COLO668 (cell line): ENCODE data around the gene TFF3.

ENCODE experiments used
- DNase-seq: peaks from one replicate; lab custom pipeline; 2025; ENCODE audit not compliant: unreplicated experiment; lab: John Stamatoyannopoulos, UW

The TFF3 gene

DNA sequence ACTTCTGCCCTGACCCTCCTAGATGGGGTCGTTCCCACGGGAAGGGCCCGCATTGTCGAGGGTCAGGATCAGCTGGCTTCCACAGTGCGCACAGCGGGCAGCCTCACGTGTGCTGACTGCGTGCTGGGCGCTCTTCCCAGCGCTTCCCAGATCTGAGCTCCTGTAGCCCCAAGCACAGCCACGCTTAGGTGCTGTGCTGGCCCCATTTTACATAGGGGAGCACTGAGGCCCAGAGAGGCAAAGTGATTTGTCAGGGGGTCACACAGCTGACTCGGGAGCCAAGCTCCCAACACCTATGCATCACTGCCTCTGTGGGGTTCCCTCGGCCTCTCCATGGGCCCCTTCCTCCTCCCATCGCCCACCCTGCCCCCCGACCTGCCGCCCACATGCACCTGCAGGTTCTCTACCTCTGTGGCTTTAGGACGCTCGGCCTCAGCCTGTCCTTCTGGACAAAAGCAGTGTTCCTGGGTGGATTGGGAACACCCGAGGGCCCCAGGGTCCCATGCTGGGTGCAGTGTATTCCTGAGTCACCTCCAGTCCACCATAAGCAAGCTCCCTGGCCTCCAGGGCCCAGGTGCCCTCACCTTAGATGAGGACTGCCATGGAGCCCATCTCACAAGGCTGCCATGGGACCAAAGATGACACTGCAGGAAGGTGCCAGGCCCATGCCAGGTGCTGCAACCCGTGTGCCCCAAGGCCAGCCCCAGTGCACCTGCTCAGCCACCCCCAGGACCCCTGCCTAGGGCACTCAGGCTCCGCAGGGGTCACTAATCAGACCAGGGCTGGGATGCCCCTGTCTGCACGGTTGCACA, 23.3 kb downstream of the TFF3 start:
- no peak for DNase-seq

DNA sequence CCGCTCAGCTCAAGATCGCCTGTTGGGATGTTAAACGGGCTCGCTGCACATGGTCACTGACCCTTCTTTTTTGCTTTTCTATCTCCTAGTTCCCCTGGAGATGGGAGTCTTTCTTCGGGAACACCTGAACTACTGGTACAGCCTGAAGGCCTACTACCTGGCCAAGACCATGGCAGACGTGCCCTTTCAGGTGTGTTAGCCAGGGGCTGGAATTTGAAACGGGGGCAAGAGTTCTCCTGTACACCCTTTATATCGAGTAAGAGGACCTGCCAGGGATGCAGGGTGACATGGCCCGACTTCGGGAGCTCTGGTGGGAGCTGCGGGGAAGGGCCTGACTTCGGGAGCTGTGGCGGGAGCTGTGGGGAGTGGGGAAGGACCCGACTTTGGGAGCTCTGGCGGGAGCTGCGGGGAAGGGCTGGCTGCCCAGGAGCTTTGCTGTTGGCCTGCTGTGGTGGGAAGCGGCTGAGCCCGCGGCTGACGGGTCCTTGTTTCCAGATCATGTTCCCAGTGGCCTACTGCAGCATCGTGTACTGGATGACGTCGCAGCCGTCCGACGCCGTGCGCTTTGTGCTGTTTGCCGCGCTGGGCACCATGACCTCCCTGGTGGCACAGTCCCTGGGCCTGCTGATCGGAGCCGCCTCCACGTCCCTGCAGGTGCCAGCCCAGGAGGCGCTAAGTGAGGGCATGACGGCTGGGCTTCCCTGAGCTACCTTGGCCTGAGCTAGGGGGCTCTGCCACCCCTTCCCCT, 24.0 kb downstream of the TFF3 start:
- DNase-seq: no peak

DNA sequence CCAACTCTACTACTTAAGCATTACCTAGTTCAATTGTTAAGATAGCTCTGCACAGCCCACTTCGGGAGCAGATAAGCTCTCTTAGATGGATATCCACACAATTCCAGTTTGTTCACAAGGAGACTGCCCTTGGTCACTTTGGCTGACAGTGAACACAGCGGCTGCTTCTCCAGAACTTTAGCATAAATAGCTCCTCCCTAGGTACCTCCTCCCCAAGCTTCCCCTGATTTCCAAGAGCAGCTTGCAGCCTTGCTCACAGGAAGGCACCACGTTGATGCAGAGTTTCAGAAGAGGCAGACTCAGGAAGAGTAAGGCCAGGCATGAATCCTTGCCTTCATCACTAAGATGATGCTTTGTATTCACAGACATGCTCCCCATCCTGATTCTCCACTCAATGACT, 24.7 kb downstream of the TFF3 start:
- no peak for DNase-seq

DNA sequence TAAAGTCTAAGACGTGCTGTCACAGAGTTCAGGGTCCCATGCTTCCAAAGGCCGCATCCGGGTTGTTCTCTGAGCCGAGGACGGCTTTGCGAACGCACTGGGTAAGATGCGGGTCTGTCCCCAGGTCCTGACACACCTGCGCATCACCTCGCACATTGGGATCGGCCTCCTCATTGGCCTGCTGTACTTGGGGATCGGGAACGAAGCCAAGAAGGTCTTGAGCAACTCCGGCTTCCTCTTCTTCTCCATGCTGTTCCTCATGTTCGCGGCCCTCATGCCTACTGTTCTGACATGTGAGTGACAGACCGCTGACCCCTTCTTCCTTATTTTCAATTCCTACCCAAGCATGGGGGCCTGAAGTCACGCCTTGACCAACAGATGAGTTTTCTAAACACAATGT, 25.3 kb downstream of the TFF3 start:
- DNase-seq: no peak

DNA sequence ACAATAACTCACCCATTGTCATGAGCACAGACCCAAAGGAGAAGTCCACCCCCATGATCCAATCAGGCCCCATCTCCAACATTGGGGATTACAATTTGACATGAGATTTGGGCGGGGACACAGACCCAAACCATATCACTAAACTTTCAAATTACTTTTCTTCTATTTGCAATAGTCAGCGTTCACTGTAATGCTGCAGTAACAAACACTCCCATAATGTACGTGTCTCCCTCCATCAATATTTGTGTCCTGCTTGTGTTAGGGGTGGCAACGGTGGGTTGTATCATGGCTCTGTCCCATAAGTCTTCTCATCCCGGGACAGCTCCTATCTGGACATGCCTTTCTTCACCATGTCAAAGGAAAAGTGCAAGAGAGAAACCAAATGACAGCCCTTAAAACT, 26.2 kb downstream of the TFF3 start:
- DNase-seq: no peak

DNA sequence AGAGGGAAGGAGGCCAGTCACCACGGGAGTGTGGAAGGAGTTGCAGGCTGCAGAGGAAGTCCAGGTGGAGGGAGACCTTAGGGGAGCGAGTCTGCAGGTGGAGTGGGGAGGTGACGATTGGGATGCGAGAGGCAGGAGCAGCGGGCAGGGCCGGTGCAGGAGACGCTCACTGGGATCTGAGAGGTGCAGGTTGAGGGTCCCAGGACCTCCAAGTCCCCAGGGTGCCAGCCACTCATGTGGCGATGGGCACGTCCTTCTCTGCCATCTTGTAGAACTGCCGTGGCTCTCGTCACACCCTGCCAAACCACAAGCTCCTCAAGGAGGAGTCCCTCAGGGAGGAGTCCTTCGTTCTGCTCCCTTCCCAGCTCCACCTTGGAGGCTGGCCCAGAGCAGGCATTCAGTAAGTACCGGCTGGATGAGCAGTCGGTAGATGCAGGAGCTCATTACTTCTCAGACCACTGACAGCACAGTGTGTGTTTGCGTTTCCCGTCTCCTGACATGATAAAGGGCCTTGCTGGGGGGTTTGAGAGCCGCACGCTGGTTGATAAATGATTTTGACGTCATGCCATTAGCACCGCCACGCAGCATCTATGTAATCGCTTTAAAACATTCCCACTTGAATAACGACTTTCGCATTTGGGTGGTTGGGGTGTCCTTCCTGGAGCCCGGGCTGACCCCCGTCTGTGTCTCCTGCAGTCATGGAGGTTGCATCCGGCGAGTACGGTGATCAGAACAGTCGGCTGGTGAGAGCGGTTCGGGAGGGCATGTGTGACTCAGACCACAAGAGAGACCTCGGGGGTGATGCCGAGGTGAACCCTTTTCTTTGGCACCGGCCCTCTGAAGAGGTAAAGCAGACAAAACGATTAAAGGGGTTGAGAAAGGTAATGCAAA, 27.8 kb downstream of the TFF3 start:
- no peak for DNase-seq

DNA sequence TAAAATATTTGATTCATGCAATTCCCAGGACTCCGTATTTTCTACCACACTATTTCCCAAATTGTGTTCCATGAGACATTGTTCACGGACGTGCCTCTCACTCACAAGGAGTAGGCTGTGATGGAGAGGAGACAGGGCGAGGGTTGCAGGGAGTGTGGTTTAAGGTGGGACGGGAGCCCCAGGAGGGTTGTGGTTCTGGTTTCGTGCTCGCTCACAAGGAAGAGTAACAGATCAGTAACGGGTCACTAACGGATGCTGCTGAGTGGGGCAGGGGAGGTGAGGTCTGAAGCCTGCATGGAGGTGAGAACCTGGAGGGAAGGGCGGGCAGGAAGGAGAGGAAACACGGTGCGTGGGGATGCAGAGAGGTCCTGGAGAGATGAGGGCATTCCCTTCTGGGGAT, 28.8 kb downstream of the TFF3 start:
- no peak for DNase-seq

DNA sequence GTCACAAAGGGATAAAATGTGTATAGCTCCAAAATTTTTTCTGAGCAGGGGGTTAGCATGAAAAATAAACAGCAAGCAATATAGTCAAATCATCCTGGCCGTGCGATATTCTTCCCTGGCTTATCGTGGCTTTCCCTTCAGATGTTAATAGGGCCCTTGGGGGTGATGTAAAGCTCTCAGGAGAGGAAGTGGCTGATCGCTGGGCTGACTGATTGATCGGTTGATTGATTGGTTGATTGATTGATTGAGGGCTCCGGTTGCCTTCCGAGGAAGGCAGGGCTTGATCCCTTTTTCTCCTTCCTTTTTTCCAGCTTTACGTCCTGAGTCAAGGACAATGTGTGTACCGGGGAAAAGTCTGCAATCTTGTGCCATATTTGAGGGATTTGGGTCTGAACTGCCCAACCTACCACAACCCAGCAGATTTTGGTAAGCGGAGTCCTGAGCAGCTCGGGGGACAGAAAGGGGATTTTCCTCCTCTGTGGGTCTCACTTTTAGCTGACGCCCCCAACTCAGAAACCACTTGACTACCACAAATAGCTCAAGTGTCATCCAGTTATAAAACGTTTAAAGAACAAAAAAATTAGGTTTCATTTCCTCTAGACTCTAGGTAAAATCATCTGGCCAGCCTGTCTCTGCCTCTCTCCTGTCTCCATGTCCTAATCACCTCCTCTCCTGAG, 29.5 kb downstream of the TFF3 start:
- no peak for DNase-seq

DNA sequence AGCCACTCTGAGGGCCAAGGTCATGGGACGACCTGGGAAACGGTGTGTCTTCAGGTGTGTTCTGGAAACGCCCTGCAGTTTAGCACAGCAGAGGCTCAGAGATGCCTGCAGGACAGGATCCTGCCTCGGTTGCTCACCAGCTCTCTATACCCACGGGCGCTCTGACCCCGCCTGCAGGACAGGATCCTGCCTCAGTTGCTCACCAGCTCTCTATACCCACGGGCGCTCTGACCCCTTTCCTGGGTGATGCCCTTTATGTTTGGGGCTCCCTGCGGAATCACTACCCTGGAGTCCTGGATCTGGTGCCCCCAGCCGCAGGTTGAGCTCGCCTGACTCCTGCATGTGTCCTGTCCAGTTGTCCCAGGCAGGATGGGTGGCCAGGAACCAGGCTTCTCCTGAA, 32.5 kb downstream of the TFF3 start:
- no peak for DNase-seq

DNA sequence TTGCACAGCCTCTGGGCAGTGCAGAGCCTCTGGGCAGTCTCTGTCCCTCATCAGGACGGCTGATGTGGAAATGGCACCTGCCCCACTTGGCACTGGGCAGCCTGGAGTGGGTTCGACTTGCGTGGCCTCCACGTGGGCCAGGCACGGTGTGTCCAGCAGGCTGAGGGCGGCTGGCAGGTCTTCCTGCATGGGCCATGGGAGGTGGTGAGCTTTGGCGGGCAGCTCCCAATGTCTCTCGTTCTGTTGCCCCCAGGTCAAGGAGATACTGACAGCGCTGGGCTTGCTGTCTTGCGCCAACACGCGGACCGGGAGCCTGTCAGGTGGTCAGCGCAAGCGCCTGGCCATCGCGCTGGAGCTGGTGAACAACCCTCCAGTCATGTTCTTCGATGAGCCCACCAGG, 33.2 kb downstream of the TFF3 start:
- no peak for DNase-seq

DNA sequence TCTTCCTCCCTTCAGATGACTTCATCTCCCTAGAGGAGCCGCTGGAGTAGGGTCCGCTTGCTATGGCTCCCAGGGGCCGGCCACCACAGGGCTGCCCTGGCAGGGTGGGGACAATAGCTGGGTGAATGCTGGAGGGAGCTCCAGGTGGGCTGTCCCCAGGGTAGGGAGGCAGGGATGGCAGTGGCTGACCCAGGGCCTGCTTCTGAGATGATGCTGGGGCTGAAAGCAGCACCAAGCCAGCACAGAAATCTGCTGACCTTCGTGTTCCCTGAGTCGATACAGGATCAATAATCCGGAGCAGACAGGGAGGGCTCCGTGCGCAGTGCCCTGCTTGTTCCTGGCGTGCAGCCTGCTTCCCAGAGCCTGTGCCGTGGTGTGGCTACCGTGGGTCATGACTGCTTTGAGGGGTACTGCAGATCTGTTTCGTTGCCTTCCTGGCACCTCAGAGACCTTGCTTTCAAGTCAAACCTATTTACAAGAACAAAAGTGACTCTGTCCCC, 34.0 kb downstream of the TFF3 start:
- DNase-seq: no peak

DNA sequence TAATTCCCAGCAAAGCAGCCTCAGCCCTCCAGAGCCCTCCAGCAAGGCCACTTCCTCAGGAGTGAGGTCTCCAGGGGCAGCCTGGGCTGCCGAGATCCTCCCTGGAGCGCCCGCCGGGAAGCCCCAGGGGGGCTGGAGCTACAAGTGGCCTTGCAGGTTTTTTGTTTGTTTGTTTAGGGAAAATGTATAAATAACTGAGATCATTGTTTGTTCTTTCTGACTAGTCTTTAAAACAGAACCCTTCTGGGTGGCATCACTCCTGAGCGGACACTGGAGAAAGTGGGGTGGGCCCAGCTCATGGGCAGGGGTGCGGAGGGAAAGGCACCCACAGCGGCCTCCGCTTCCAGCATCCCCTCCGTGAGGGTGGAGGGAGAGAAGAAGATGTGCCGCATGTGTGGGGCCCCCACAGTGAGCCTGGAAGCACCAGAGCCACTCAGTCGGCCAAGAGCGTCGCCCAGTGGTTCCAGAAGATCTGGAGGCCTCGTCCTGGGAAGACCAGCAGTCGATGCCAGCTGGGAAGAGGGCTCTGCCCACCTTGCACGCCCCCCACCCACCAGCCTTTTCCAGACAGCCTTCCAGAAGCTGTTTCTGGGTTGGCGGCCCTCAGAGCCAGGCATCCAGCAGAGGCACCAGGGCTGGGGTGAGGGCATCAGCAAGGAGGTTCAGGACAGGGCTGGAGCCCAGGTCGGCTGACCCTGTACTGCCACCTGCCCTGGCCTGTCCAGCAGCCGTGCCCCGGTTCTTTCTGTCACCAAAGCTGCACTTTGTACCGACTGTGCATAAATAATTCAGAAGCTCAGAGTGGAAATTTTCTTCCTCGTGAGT, 34.6 kb downstream of the TFF3 start:
- DNase-seq: no peak

DNA sequence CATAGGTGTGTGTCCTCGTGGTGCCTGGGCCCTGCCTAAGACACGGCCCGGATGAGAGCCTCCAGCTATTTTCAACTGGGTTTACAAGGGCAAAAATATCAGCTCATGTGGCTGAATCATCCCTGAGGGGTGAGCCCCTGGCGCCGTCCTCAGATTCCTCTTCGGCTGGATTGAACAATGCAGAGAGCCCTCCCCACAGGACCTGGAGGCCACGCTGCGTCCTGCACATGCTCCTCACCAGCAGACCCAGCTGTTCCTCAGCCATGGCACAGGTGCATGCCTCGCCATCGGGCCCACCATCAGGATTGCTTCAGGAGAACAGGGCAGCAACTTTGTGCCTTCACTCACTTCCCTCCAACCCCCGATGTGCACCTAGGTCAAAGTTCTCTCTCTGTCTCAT, 35.3 kb downstream of the TFF3 start:
- no peak for DNase-seq

DNA sequence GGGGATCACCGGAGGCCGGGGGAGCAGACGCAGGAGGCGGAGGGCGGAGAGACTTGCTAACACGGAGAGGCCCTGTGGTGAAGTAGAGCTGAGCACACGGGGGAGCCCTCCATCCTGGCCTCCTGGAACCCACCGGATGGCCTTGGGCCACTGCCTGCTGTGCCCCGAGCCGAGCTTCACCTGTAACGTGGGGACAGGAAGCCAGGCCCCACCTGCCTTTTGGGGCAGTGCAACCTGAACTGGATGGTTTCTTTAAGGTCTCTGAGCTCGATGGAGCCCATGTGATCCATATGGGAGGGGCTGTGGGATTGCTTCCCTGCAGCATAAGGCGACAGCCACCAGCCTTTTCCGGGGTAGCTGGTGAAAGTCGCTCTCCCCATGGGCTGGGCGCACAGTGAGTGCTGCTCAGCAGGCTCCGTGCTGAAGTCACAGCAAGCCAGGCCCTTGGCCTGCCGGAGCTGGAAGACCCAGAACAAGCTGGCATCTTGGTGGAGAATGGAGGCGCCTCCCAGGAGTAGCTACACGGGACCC, 35.8 kb downstream of the TFF3 start:
- DNase-seq: no peak

DNA sequence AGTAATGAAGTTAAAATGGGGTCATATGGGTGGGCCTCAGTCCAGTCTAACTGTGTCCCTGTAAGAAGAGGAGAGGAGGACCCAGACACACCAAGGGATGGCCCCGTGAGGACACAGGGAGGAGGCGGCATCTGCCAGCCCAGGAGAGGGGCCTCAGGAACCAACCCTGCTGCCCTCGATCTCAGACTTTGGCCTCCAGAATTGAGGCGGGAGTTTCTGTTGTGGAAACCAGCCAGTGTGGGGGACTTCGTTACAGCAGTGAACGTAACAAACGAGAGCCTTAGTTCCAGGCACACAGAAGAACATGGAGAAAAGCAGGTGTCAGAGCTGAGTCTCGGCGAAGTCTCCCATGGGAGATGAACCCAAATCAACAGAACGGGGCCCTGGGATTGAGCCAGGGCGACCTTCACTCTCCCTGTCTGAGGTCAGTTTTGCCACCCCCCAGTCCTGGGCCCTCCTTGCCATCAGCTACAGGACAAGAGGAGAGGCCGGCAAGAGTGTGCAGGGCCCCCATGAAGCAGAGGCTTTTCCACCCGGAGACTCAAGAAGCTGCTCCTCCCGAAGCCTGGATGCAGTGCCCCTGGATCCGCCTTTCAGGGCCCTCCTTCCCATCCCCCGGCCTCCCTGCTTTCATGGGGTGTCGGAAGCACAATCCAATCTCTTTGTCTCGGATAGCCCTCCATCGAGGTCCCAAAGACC, 36.6 kb downstream of the TFF3 start:
- no peak for DNase-seq

DNA sequence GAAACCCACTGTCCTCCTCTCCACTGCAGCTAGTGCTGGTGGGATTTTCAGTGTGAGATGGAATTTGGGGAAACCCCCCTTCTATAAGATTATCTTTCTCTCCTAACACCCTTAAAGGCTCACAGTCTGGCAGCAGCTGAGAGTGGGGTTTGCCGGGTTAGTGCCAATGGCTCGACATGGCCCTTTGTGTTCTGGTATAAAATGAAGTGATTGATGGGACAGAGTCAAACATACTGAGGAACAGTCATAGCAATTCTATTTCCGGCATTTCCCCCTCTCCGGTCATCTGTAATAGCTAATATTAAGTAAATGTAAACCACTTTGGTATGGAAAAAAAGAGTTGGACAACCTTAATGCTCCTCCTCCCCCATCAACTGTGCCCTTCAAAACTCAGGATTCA, 37.6 kb downstream of the TFF3 start:
- DNase-seq: no peak

DNA sequence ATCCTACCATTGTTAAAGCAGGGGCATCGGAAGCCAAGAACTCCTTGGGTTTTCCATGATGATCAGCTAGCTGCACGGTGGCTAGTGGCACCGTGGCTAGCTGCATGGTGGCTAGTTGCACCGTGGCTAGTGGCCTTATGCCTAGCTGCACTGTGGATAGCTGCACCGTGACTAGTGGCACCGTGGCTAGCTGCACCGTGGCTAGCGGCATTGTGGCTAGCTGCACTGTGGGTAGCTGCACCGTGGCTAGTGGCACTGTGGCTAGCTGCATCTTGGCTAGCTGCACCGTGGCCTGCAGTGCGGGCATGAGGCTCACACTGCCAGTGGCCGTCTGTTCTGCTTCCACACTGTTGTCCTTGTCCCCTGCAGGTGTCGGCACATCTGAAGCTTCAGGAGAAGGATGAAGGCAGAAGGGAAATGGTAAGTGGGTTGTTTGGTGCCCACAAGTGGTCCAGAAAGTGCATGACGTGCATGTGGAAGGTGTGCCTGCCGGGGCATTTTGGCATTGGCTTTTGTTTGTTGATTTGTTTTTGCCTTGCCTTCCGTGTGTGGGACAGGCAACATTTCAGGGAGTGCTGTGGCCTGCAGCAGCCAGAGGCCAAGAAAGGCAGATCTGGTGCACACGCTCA, 38.6 kb downstream of the TFF3 start:
- DNase-seq: no peak

DNA sequence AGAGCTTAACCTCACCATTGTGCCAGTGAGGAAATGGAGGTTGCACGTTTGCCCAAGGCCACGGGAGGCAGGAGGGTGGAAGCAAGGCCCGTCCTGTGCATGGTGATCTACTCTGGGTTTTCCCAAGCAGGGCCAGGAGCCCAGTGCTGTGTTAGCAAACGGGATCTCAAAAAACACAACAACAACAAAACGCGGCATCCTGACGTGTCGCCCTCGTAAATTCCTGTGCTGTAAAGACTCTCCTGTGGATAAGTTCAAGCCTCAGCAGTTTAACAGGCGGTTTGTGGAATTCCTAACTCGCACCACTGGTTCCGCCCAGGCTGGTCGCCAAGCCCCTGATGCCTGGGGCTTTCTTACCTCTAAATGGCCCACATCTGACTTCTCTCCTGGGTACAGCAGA, 39.1 kb downstream of the TFF3 start:
- no peak for DNase-seq
